ENCODE measurements around the gene TEAD1.

Gene TEAD1

DNA sequence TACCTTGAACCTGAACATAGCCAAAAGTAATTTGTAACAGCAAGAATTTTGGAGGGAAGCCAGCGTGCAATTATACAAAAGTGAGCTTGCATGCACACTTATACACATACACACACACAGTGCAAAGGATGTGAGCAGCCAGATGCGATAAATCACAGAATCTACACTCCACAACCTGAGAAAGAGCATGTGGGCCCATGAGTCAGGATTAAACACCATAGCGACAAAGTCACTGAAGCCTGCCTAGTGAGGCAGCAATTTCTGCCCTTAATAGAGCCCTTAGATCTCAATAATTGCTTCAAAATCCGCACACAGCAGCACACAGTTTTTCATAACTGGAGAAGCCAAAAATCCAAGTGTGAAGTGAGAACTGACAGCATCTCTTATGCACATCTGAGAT lies 42.6 kb upstream of the TEAD1 start:
- no peak for DNase-seq (ENCODE audit: low read depth)
- H3K4me3 ChIP-seq (ENCODE audit: low read length), result no peak overlapping the region
- TF ChIP-seq, protein P1, sequence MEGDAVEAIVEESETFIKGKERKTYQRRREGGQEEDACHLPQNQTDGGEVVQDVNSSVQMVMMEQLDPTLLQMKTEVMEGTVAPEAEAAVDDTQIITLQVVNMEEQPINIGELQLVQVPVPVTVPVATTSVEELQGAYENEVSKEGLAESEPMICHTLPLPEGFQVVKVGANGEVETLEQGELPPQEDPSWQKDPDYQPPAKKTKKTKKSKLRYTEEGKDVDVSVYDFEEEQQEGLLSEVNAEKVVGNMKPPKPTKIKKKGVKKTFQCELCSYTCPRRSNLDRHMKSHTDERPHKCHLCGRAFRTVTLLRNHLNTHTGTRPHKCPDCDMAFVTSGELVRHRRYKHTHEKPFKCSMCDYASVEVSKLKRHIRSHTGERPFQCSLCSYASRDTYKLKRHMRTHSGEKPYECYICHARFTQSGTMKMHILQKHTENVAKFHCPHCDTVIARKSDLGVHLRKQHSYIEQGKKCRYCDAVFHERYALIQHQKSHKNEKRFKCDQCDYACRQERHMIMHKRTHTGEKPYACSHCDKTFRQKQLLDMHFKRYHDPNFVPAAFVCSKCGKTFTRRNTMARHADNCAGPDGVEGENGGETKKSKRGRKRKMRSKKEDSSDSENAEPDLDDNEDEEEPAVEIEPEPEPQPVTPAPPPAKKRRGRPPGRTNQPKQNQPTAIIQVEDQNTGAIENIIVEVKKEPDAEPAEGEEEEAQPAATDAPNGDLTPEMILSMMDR (IDR thresholded peaks at IDR 0.05; ENCODE audit: insufficient read depth, low read depth, low read length, missing control alignments), result no peak

DNA sequence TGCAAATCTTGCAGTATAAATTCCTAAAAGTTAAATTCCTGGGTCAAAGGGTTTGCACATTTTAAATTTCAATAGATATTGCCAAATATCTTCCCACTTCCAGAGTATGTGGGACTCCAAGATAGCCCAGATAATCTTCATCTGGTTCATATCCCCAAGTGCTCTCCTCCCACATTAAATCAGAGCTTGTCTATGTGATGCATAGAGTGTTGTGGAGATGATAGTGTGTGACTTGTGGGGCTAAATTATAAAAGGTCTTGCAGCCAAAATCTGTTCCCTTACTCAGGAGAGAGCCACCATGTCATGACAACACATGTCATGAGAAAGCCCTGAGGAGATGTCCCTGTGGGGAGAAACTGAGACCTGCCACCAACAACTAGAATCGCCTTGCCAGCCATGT lies 39.9 kb upstream of the TEAD1 start:
- TF ChIP-seq, protein P1 (IDR thresholded peaks at IDR 0.05; ENCODE audit: insufficient read depth, low read depth, low read length, missing control alignments), result no peak
- H3K4me3 ChIP-seq (ENCODE audit: low read length), result no peak overlapping the region
- DNase-seq (ENCODE audit: low read depth), result no peak

DNA sequence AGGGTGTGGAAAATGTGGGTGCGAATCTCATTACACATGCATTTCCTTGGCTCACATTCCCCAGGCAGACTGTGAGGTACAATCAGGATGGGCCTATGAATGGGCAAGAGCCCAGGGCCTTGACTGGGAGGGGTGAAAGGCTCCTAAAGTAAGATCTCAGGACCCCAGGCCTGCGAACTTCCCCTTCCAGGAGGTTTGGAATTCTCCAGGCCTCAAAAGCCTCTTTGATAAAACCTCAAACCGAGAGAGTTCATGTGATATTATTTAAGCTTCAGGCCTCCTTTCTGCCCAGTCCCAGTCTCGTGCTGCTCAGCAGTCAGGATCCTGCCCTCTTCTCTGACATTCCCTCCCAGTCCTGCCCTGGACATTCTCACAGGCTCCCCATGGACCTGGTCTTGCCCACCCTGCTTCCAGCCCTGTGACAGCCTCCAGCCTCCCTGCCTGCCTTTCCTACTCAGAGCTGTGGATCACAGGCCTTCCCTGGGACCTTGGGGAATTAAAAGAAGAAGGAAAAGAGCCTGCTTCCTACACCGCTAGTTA lies 37.3 kb upstream of the TEAD1 start:
- TF ChIP-seq, protein P1 (IDR thresholded peaks at IDR 0.05; ENCODE audit: insufficient read depth, low read depth, low read length, missing control alignments), result no peak
- no peak overlapping the region for H3K4me3 ChIP-seq (ENCODE audit: low read length)
- no peak for DNase-seq (ENCODE audit: low read depth)

DNA sequence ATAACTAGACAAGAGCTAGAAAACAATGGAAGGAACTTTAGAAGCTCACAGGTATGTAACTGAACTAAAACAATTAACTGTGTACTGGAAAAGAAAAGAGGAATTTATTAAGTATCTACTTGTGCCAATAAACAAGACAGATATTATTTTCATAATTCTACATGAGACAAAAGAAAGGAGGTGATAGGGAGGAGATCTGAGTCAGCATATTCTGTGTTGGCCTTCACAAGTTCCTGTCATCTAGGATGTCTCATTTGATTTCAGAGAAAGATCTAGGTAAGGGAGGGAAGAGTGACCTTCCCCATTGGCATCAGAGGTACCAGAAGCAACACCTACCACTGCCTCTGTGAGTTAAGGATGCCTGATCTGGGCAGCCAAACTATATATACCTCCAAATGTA lies 34.8 kb upstream of the TEAD1 start:
- DNase-seq (ENCODE audit: low read depth), result no peak
- TF ChIP-seq, protein P1 (IDR thresholded peaks at IDR 0.05; ENCODE audit: insufficient read depth, low read depth, low read length, missing control alignments), result no peak
- no peak overlapping the region for H3K4me3 ChIP-seq (ENCODE audit: low read length)

DNA sequence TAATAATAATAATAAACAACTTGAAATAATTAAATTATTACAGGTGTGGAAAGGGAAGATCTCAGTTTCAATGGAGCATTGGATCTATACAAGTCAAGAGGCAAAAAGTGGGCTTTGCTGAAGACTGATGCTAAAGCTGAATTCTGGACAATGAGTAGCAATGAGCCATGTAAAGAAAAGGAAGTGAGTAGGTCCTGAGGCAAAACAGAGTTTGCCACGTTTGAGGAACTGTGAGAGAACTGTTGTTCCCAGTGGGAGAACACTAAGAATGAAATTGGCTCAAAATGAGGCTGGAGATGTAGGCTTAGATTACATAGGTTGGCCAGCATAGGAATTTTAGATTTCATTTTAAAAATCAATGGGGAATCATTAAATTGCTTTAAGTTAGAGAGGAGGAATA lies 33.9 kb upstream of the TEAD1 start:
- DNase-seq (ENCODE audit: low read depth), result no peak
- no peak overlapping the region for H3K4me3 ChIP-seq (ENCODE audit: low read length)
- TF ChIP-seq, protein P1 (IDR thresholded peaks at IDR 0.05; ENCODE audit: insufficient read depth, low read depth, low read length, missing control alignments), result no peak

DNA sequence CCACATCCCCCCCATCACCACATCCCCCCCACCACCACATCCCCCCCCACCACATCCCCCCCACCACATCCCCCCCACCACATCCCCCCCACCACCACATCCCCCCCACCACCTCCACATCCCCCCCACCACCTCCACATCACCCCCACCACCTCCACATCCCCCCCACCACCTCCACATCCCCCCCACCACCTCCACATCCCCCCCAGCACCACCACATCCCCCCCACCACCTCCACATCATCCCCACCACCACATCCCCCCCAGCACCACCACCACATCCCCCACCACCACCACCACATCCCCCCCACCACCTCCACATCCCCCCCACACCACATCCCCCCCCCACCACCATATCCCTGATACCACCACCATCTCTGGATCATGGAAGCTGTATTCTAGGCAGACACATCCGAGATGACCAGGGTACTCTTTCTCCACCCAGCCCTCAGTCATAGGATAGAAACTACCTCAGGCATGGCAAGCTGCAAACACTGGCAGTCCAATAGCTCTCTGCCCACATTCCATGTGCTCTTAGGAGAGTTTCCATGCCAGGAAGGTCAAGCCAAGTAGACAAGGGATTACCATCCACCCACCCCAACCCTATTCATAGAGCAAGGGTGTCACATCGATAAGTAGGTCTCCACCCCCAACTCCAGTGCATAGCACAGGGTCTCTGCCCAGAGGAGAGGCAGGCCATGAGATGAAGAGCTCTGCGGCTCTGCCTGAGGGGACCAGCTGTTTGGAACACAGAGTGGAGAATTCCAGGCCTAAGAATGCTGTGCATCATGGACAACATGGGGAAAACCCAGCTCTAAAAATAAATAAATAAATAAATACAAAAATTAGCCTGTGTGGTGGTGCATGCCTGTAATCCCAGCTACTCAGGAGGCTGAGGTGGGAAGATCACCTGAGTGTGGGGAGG lies 33.0 kb upstream of the TEAD1 start:
- TF ChIP-seq, protein P1 (IDR thresholded peaks at IDR 0.05; ENCODE audit: insufficient read depth, low read depth, low read length, missing control alignments), result no peak
- no peak for DNase-seq (ENCODE audit: low read depth)

More for the DNA sequence above, 33.0 kb upstream of the TEAD1 start:
- no peak overlapping the region for H3K4me3 ChIP-seq (ENCODE audit: low read length)

Data from epithelial cell of esophagus (primary cell).